Measurements from ENCODE around the gene ITFG1. TPM values are rescaled to one million over a fixed set of nuclear protein-coding genes. Genes with fewer than 3 reads are reported as not detected.
"Not testable (repeated sequence)": the region's sequence is repeated elsewhere in the genome, so short reads cannot be mapped to it uniquely, and the experiment has no call there.

Gene ITFG1
- polyA plus RNA-seq, 1 donor from 2014 or later: 18.1 TPM

DNA sequence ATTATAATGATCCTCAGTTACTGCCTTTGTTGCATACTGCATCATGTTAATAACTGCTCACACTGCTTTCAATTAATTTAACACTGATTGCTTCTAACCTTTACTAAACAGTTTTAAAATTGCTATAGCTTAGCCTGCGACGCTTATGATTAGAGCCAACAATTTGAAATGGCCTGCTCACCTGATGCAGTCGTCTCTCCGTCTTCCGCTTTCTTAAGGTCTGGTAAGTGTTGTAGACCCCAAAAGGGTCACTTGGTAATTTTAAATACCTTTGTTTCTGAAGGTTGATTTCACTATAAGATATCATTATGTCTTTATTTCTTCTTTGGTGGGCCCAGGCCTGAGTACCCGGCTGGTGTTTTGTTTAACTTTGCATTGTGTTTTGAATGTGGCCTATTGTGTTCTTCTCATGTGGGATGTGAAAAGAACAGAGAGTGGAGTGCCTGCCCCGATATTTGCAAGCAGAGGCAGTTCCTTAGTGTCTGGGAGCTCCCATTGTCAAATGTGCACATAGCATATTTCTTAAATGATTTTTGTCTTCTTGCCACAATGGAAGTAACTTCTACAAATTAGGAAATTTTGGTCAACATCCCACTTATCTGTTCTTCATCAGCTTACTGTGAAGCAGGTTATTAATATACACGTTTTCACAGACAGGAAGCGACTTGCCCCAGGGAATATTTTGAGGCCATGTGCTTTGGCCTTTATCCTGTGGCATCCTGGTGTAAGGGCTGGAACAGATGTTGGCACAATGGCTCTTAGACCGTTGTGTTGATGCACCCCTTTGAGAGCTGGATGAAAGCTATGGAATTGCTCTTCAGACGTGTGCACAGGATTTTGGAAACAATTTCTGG is 3.1 kb upstream of the ITFG1 start:
- Mint-ChIP-seq H3K4me1 (peaks cover 53 to 78% (median 65%) of the 10 kb centered on the region in 3 donors), H3K36me3 (peaks cover 2% of the 10 kb centered on the region), H3K27ac (peak overlapping the region; percentile 21 to 90 (median 88)), H3K4me3 (peak overlapping the region; percentile 23 to 100 (median 68)), H3K27me3 (no peaks in the 10 kb centered on the region), H3K9me3 (no peaks in the 10 kb centered on the region)

DNA sequence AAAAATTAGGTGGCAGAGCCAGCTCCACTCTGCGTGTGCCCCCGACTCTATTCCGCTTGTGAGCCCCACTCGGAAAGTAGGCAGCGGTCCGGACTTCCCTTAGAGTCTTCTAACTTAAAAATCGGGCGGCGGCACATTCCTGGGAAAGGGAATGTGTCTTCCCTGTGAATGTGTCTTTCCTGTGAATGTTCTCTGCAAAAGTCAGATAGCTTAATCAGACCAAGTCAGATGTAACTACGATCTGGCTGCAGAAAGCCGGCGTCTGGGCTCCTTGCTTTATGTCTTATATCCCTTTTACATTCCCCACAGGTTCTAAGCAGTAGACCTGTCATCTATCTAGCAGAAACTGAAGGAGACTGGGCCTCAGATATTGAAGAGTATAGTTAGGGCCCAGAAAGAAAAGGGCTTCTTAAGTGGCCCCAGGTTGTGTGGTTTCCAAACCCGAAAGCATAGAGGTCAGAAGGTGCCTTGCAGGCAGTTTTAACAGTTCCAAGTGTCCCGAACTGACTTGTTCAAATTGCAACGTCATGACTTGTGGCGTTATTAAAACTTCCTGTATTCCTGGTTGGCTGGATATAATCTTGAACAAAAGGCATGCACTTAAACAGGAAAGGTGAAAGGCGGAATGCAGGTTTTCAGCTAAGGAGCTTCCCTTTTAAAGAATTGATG is 869 bp upstream of the ITFG1 start:
- H3K4me1 Mint-ChIP-seq: peaks cover 43 to 73% (median 59%) of the 10 kb centered on the region in 3 donors
- H3K36me3 Mint-ChIP-seq: peaks cover 7% of the 10 kb centered on the region
- peak overlapping the region; percentile 95 to 97 (median 96) for H3K27ac Mint-ChIP-seq
- no peaks in the 10 kb centered on the region for H3K27me3 Mint-ChIP-seq
- H3K4me3 Mint-ChIP-seq: peak overlapping the region; percentile 96 to 100 (median 97)
- no peaks in the 10 kb centered on the region for H3K9me3 Mint-ChIP-seq

DNA sequence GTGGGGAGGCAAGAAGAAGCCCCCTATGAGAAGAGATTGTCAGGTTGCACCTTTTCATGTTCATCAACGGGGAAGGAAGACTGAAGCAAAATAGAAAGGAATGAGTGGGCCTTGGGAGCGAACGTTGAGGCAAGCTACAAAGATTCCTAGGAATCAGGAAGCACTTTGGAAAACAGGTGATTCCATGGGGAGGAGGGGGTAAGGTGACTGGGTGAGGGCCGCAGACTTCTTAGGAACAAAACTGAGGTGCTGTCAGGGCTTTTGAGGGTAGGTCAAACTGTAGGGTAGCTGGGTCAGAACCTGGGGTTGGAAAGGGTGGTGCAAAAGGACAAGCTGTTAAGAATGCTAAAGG is 528 bp downstream of the ITFG1 start:
- peak overlapping the region; percentile 96 to 100 (median 97) for H3K4me3 Mint-ChIP-seq
- H3K27me3 Mint-ChIP-seq: no peaks in the 10 kb centered on the region
- peaks cover 36 to 63% (median 55%) of the 10 kb centered on the region in 3 donors for H3K4me1 Mint-ChIP-seq
- no peaks in the 10 kb centered on the region for H3K9me3 Mint-ChIP-seq
- H3K27ac Mint-ChIP-seq: peak overlapping the region; percentile 95 to 97 (median 96)
- H3K36me3 Mint-ChIP-seq: peaks cover 5% of the 10 kb centered on the region

DNA sequence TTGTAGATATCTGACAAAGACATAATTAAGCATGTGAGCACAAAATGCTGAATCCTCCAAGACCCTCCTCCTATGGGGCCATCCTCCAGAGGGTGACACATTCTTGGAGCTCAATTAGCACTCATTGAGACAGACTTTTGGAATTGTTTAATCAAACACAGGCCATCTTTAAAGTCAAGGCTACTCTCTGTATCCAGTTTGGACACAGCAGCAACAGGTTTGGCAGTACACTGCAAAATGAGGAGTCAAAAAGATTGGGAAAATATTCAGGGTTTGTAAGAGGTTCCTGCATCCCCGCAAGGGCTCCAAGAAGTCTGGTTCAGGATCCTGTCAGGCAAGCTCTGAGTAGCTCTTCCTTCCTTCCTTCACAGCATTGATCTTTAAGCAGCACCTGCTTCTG is 1.3 kb downstream of the ITFG1 start:
- H3K27me3 Mint-ChIP-seq: no peaks in the 10 kb centered on the region
- peak overlapping the region; percentile 96 to 100 (median 97) for H3K4me3 Mint-ChIP-seq
- no peaks in the 10 kb centered on the region for H3K9me3 Mint-ChIP-seq
- peak overlapping the region; percentile 95 to 97 (median 96) for H3K27ac Mint-ChIP-seq
- H3K4me1 Mint-ChIP-seq: peaks cover 36 to 57% (median 50%) of the 10 kb centered on the region in 3 donors
- H3K36me3 Mint-ChIP-seq: peaks cover 8% of the 10 kb centered on the region

DNA sequence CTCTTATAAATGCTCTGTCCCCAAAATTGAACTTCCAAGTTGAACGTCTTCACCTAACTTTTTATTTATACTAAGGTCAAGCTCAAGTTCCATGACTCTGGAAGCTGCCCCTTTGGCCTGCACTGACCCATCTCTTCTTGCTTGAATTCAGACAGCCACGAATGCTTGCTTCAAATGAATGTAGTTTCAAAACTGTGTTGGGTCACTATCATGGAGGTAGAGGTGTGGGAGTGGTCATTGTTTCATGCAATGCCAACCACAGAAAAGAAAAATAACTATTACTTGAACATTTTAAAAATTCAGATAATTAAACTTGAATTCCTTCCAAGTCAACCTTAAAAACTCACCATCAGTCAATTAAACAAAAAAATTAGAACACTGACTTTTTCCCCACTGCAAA is 2.5 kb downstream of the ITFG1 start:
- H3K27ac Mint-ChIP-seq: peak overlapping the region in 1 of 3 donors; percentile 58
- peaks cover 11% of the 10 kb centered on the region for H3K36me3 Mint-ChIP-seq
- peak overlapping the region in 2 of 4 donors; percentile 12 to 75 for H3K4me3 Mint-ChIP-seq
- no peaks in the 10 kb centered on the region for H3K9me3 Mint-ChIP-seq
- H3K4me1 Mint-ChIP-seq: peaks cover 26 to 45% (median 38%) of the 10 kb centered on the region in 3 donors
- no peaks in the 10 kb centered on the region for H3K27me3 Mint-ChIP-seq

DNA sequence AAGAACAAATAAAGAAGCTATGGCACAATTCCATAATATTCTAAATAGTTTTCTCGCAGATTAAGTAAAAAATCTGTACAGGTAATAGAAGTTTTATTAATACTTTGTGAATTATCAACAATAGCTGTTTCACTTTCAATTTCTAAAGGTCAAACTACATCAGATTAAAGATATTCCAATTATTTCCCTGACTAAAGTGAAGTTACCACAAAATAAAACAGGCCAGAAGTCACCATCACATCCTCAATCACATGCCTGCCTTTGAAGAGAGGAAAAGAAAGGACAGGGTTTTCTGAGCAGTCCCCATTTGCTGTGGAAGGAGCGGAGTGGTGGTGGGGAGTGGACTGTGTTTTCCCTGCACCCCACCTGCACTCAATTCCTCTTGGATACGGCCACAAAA is 11.1 kb downstream of the ITFG1 start:
- no peak overlapping the region for H3K4me3 Mint-ChIP-seq
- no peak overlapping the region for H3K27ac Mint-ChIP-seq
- H3K27me3 Mint-ChIP-seq: no peaks in the 10 kb centered on the region
- H3K4me1 Mint-ChIP-seq: peaks cover 0 to 11% (median 7%) of the 10 kb centered on the region in 3 donors
- H3K9me3 Mint-ChIP-seq: no peaks in the 10 kb centered on the region
- H3K36me3 Mint-ChIP-seq: peaks cover 17% of the 10 kb centered on the region

DNA sequence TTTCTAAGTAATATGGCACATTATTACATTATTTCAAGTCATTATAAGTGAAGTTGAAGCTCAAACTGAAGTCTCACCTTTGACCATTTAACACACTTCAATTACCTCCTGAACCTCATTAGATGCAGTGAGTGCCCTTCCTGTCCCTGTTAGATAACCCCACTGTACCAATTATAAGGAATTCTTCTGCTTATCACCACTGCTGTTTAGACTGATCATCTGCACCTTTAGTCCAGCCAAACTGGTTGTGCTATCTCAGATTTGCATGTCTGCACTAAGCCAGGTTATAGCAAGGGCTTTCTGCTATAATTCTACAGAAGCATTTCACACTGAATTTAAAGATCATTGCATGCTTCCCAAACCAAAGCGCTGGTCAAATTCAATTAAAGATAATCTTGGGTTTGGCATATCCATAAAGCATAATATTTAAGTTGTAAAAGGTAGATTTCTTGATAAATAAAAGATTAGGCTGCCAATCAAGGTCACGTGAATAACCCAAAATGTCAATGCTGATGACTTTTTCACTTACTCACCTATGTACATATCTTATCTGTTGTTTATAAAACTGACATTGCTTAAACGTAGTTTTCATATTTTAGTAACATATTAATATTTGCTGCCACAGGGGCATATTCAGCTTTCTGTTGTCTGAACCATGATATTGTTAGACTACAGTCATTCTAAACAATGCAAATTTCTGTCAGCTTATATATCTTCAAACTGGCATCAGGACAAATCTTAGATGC is 11.9 kb downstream of the ITFG1 start:
- peaks cover 0 to 13% (median 9%) of the 10 kb centered on the region in 3 donors for H3K4me1 Mint-ChIP-seq
- H3K9me3 Mint-ChIP-seq: no peaks in the 10 kb centered on the region
- H3K27ac Mint-ChIP-seq: no peak overlapping the region
- no peaks in the 10 kb centered on the region for H3K27me3 Mint-ChIP-seq
- no peak overlapping the region for H3K4me3 Mint-ChIP-seq
- H3K36me3 Mint-ChIP-seq: peaks cover 18% of the 10 kb centered on the region

DNA sequence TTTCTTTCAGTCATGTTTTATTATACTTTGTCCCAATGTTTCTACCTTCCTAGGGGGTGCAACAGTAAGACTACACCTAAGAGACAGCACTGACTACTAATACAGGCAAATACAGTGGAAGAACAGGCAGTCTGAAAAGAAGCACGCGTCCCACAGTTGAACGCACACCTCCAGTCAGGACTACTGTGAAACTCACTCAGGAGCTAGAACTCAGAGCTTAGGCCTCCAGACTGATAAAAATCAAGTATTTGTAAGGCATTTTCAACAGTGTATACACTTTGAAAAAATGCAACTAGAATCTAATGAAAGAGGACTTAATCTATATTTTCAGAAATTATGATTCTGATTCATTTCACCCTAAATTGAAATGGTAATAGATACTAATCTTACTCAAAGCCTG is 14.4 kb downstream of the ITFG1 start:
- Mint-ChIP-seq H3K4me3 (no peak overlapping the region), H3K36me3 (peaks cover 28% of the 10 kb centered on the region), H3K27ac (no peak overlapping the region), H3K4me1 (peaks cover 0 to 16% (median 10%) of the 10 kb centered on the region in 3 donors), H3K9me3 (peaks cover 0 to 3% (median 3%) of the 10 kb centered on the region in 3 donors), H3K27me3 (no peaks in the 10 kb centered on the region)

DNA sequence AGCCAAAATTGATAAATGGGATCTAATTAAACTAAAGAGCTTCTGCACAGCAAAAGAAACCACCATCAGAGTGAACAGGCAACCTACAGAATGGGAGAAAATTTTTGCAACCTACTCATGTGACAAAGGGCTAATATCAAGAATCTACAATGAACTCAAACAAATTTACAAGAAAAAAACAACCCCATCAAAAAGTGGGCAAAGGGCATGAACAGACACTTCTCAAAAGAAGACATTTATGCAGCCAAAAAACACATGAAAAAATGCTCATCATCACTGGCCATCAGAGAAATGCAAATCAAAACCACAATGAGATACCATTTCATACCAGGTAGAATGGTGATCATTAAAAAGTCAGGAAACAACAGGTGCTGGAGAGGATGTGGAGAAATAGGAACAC is 18.0 kb downstream of the ITFG1 start:
- not testable (repeated sequence) for H3K9me3 Mint-ChIP-seq, H3K27me3 Mint-ChIP-seq, H3K4me3 Mint-ChIP-seq, H3K27ac Mint-ChIP-seq
- H3K4me1 Mint-ChIP-seq: peaks cover 8 to 18% (median 11%) of the 10 kb centered on the region in 3 donors
- H3K36me3 Mint-ChIP-seq: peaks cover 35% of the 10 kb centered on the region

DNA sequence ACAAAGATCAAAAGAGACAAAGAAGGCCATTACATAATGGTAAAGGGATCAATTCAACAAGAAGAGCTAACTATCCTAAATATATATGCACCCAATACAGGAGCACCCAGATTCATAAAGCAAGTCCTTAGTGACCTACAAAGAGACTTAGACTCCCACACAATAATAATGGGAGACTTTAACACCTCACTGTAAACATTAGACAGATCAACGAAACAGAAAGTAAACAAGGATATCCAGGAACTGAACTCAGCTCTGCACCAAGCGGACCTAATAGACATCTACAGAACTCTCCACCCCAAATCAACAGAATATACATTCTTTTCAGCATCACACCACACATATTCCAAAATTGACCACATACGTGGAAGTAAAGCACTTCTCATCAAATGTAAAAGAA is 20.8 kb downstream of the ITFG1 start:
- not testable (repeated sequence) for H3K4me3 Mint-ChIP-seq, H3K27ac Mint-ChIP-seq, H3K9me3 Mint-ChIP-seq, H3K27me3 Mint-ChIP-seq
- Mint-ChIP-seq H3K36me3 (peaks cover 35% of the 10 kb centered on the region), H3K4me1 (peaks cover 8 to 16% (median 11%) of the 10 kb centered on the region in 3 donors)

DNA sequence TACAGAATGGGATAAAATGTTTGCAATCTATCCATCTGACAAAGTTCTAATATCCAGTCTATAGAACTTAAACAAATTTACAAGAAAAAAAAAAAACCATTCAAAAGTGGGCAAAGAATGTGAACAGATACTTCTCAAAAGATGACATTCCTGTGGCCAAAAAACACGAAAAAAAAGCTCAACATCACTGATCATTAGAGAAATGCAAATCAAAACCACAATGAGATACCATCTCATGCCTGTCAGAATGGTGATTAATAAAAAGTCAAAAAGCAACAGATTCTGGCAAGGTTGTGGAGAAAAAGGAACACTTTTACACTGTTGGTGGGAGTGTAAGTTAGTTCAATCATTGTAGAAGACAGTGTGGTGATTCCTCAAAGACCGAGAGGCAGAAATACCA is 26.6 kb downstream of the ITFG1 start:
- Mint-ChIP-seq H3K36me3 (peaks cover 12% of the 10 kb centered on the region), H3K4me1 (peaks cover 5 to 18% (median 9%) of the 10 kb centered on the region in 3 donors)
- H3K27me3 Mint-ChIP-seq, H3K9me3 Mint-ChIP-seq, H3K4me3 Mint-ChIP-seq, H3K27ac Mint-ChIP-seq: not testable (repeated sequence)

DNA sequence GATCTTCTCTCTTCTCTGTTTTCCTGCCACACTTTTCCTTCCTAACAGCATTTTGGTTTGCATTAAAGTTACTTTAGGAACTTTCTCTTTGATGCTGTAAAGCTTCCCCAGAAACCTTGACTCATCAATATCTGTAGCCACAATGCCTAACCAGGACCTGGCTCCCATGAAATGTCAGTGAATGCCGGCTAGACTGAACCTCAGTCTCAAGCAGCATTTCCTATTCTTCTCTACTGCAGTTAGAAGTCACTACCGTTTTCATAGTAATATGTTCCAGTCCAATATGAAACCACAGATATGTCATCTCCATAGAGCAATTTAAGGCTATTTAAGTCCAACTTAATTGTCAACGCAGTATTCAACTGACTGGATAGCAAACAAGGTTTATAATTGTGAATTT is 28.9 kb downstream of the ITFG1 start:
- H3K4me1 Mint-ChIP-seq: peaks cover 4 to 12% (median 5%) of the 10 kb centered on the region in 3 donors
- no peak overlapping the region for H3K4me3 Mint-ChIP-seq
- H3K27ac Mint-ChIP-seq: no peak overlapping the region
- no peaks in the 10 kb centered on the region for H3K27me3 Mint-ChIP-seq
- peaks cover 5% of the 10 kb centered on the region for H3K36me3 Mint-ChIP-seq
- H3K9me3 Mint-ChIP-seq: no peaks in the 10 kb centered on the region

DNA sequence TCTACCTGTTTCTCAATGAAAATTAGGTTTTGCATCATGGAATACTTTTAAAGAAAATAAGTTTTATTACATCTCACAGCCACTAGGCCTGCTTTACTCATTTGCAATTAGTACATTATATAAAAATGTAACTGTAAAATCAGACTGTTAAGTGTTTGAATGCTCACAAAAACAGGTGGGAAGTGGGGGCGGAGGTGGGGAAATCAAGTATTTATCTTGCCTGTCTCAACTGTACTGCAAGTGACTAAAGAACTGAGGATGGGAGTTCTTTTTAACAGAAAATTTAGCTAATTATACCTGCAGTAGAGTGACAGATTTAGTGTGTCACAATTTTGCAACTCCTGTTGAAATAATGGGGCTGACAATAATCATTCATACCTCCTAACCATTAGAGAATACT is 34.1 kb downstream of the ITFG1 start:
- Mint-ChIP-seq H3K4me3 (no peak overlapping the region), H3K27me3 (no peaks in the 10 kb centered on the region), H3K27ac (no peak overlapping the region), H3K9me3 (peaks cover 0 to 2% (median 0%) of the 10 kb centered on the region in 3 donors), H3K36me3 (peaks cover 14% of the 10 kb centered on the region), H3K4me1 (no peaks in the 10 kb centered on the region)

DNA sequence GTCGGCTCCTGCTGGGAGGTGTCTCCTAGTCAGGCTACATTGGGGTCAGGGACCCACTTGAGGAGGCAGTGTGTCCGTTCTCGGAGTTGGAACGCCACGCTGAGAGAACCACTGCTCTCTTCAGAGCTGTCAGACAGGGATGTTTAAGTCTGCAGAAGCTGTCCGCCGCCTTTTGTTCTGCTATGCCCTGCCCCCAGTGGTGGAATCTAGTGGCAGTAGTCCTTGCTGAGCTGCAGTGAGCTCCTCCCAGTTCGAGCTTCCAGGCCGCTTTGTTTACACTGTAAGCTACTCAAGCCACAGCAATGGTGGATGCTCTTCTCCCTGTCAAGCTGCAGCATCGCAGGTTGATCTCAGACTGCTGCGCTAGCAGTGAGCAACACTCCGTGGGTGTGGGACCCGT is 36.0 kb downstream of the ITFG1 start:
- Mint-ChIP-seq H3K27me3 (no peaks in the 10 kb centered on the region), H3K4me1 (no peaks in the 10 kb centered on the region), H3K27ac (peak overlapping the region in 1 of 3 donors; percentile 46), H3K9me3 (peaks cover 0 to 2% (median 2%) of the 10 kb centered on the region in 3 donors), H3K36me3 (peaks cover 16% of the 10 kb centered on the region), H3K4me3 (no peak overlapping the region)

DNA sequence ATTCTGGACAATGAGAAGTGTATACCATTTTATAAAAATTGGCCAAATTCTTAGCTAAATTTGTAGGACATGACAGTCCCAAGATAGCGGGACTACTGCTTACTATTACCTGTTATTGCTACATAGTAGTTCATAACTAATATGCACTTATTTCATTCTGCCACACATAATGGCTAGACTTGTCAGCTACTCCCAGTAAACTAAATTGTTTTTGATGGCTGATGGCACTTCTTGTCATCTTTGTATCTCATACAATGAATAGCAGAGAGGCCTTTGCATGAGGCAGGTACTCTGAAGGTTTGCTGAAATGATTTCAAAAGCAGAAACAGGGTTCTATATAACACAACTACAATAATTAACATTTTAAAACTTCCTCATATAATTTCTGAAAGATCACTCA is 44.0 kb downstream of the ITFG1 start:
- no peaks in the 10 kb centered on the region for H3K27me3 Mint-ChIP-seq

More for the DNA sequence above, 44.0 kb downstream of the ITFG1 start:
- Mint-ChIP-seq H3K9me3 (peaks cover 0 to 3% (median 0%) of the 10 kb centered on the region in 3 donors), H3K27ac (no peak overlapping the region), H3K36me3 (peaks cover 16% of the 10 kb centered on the region), H3K4me3 (no peak overlapping the region), H3K4me1 (peaks cover 0 to 9% (median 6%) of the 10 kb centered on the region in 3 donors)
